Fibroblast of upper back skin (primary cell): ENCODE data around the gene ZNF519.
"Not testable (repeated sequence)": the region's sequence is repeated elsewhere in the genome, so short reads cannot be mapped to it uniquely, and the experiment has no call there.

ENCODE experiments used
- DNase-seq: peaks from one replicate; pipeline ENCODE4 v3.0.0-alpha.2; 2013

The ZNF519 gene

GRCh38 chr18:14146771-14147170 is 14.5 kb upstream of the ZNF519 start:
- not testable (repeated sequence) for DNase-seq

GRCh38 chr18:14145581-14146338 is 13.5 kb upstream of the ZNF519 start:
- not testable (repeated sequence) for DNase-seq

GRCh38 chr18:14145021-14145420 is 12.8 kb upstream of the ZNF519 start:
- not testable (repeated sequence) for DNase-seq

- DNase-seq, result no peak
Observed at GRCh38 chr18:14144628-14144895, 12.3 kb upstream of the ZNF519 start.

- not testable (repeated sequence) for DNase-seq
Observed at GRCh38 chr18:14143871-14144627, 11.8 kb upstream of the ZNF519 start.

GRCh38 chr18:14143396-14143795 is 11.2 kb upstream of the ZNF519 start:
- DNase-seq, result not testable (repeated sequence)

- DNase-seq, result not testable (repeated sequence)
Observed at GRCh38 chr18:14142177-14142576, 9.9 kb upstream of the ZNF519 start.

GRCh38 chr18:14139583-14139982 is 7.3 kb upstream of the ZNF519 start:
- not testable (repeated sequence) for DNase-seq

- DNase-seq, result not testable (repeated sequence)
Observed at GRCh38 chr18:14137971-14138370, 5.7 kb upstream of the ZNF519 start.

GRCh38 chr18:14131696-14132270 is 452 bp downstream of the ZNF519 start:
- not testable (repeated sequence) for DNase-seq

GRCh38 chr18:14130804-14131203 is 1.4 kb downstream of the ZNF519 start:
- not testable (repeated sequence) for DNase-seq

- no peak for DNase-seq
Observed at GRCh38 chr18:14124689-14125088, 7.5 kb downstream of the ZNF519 start.

GRCh38 chr18:14122097-14122496 is 10.1 kb downstream of the ZNF519 start:
- no peak for DNase-seq

- no peak for DNase-seq
Observed at GRCh38 chr18:14120926-14121325, 11.3 kb downstream of the ZNF519 start.

- DNase-seq, result no peak
Observed at GRCh38 chr18:14117606-14118005, 14.6 kb downstream of the ZNF519 start.

- no peak for DNase-seq
Observed at GRCh38 chr18:14106906-14107305, 25.3 kb downstream of the ZNF519 start.

GRCh38 chr18:14104906-14105748 is 27.1 kb downstream of the ZNF519 start:
- no peak for DNase-seq

GRCh38 chr18:14104201-14104600 is 28.0 kb downstream of the ZNF519 start:
- DNase-seq, result no peak

- DNase-seq, result no peak
Observed at GRCh38 chr18:14100503-14101286, 31.5 kb downstream of the ZNF519 start.

- DNase-seq, result no peak
Observed at GRCh38 chr18:14098428-14098827, 33.8 kb downstream of the ZNF519 start.

GRCh38 chr18:14097761-14098160 is 34.5 kb downstream of the ZNF519 start:
- DNase-seq, result no peak

GRCh38 chr18:14093307-14093915 is 38.8 kb downstream of the ZNF519 start:
- DNase-seq, result no peak
